HG03066 (cell line): ENCODE measurements around the gene TAPT1.
"Not testable (repeated sequence)": the region's sequence is repeated elsewhere in the genome, so short reads cannot be mapped to it uniquely, and the experiment has no call there.

ENCODE experiments used
- ATAC-seq: cut with Tn5 transposase; IDR thresholded peaks from one replicate; pipeline ENCODE4 v1.9.1; 2021; ENCODE audit warnings: low read depth; ENCODE audit not compliant: unreplicated experiment

The TAPT1 gene

GRCh38 chr4:16218950-16219349, 7.3 kb downstream of the TAPT1 start:
- ATAC-seq = no peak

- peak; percentile 64 for ATAC-seq
These were observed 8.8 kb downstream of the TAPT1 start for GRCh38 chr4:16217300-16218051.

- ATAC-seq = no peak
These were observed 13.2 kb downstream of the TAPT1 start for GRCh38 chr4:16213121-16213520.

- ATAC-seq = no peak
These were observed 14.0 kb downstream of the TAPT1 start for GRCh38 chr4:16212138-16212782.

DNA sequence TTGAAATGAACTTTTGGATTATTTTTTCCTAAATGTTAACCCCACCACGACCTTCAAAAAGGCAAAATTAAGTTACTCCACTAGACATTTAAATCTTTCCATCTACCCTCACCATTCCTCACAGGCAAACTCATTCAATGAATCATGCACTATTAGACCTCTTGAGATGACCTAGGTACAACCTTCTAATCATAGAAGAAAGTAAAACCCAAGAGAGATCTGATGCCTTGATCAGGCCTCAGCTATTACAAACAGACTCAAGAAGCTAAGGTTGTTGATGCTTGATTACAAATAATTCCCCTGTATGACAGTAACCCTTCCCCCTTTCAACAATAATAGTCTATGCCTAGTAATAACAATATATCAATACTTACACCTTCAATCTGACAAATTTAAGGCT, 18.9 kb downstream of the TAPT1 start:
- no peak for ATAC-seq

- ATAC-seq = no peak
These were observed 19.4 kb downstream of the TAPT1 start for GRCh38 chr4:16206848-16207247.

GRCh38 chr4:16206301-16206700, 20.0 kb downstream of the TAPT1 start:
- no peak for ATAC-seq

GRCh38 chr4:16205298-16206164, 20.7 kb downstream of the TAPT1 start:
- peak; percentile 93 for ATAC-seq

DNA sequence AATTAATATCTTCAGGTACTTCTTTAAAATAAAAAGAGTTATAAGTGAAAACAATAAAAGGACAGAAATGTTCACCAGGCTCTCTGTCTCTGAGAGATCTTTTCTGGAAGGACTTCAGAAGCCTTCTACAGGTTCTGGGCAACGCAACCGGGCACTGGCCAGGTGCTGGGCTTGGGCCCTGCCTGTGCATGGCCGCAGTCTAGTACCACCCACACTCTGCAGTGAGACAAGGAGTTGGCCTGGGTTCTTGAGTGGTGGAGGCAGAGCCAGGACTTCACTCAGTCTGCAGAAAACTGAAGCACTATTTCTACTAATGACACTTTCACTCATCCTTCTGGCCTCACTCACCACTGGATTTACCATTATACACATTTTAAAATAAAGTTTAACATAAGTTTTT, 21.8 kb downstream of the TAPT1 start:
- no peak for ATAC-seq

GRCh38 chr4:16203083-16203482, 23.2 kb downstream of the TAPT1 start:
- no peak for ATAC-seq

- ATAC-seq = no peak
These were observed 23.7 kb downstream of the TAPT1 start for GRCh38 chr4:16202598-16202997.

DNA sequence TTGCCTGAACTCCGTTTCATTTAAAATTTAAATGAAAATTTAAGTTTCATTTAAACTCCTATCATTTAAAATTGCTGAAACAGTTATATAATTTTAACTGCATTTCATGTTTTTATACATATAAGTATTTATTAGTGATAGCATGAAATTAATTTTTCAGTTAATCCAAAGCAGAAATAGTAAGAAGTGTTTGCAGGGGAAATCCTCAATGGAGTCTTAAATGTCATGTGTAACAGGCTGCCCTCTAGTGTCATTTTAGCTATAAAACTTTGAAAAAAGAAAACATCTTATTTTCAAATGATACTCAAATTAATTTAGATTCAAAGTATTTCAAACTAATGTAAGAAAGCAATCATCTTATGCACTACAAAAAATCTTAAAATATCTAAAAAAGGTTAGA, 27.2 kb downstream of the TAPT1 start:
- no peak for ATAC-seq

- no peak for ATAC-seq
These were observed 28.2 kb downstream of the TAPT1 start for GRCh38 chr4:16197876-16198665.

- ATAC-seq = no peak
These were observed 29.5 kb downstream of the TAPT1 start for GRCh38 chr4:16196482-16197393.

GRCh38 chr4:16195209-16195608, 31.1 kb downstream of the TAPT1 start:
- ATAC-seq = no peak

DNA sequence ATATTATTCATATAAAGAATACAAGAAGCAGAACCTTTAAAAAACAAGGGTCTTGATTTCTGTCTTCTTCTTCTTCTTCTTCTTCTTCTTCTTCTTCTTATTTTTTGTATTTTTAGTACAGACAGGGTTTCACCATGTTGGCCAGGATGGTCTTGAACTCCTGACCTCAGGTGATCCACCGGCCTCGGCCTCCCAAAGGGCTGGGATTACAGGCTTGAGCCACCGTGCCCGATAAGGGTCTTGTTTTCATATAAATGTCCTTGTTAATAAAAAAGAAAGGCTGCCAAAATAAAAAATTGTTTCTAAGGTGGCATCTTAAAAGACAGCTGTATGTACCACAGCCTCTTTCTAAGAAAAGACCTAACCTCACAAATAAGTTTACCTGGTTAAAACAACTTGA, 31.5 kb downstream of the TAPT1 start:
- not testable (repeated sequence) for ATAC-seq

DNA sequence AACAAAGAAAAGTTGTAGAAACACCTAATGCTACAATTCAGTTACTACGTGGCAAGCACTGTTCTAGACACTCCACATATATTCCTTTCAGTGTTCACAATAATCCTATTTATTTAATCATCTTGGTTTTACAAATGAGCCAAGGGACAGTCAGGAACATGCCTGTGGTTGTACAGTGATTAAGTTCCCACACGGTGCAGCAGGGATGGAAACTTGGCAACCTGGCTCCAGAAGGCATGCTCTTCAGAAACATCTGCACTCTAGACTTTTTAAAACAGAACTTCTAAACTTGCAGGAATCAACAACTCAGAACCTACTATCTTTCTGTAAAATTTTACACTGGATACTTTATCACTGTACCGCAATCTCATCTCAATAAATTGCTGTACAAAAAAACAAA, 32.1 kb downstream of the TAPT1 start:
- no peak for ATAC-seq

DNA sequence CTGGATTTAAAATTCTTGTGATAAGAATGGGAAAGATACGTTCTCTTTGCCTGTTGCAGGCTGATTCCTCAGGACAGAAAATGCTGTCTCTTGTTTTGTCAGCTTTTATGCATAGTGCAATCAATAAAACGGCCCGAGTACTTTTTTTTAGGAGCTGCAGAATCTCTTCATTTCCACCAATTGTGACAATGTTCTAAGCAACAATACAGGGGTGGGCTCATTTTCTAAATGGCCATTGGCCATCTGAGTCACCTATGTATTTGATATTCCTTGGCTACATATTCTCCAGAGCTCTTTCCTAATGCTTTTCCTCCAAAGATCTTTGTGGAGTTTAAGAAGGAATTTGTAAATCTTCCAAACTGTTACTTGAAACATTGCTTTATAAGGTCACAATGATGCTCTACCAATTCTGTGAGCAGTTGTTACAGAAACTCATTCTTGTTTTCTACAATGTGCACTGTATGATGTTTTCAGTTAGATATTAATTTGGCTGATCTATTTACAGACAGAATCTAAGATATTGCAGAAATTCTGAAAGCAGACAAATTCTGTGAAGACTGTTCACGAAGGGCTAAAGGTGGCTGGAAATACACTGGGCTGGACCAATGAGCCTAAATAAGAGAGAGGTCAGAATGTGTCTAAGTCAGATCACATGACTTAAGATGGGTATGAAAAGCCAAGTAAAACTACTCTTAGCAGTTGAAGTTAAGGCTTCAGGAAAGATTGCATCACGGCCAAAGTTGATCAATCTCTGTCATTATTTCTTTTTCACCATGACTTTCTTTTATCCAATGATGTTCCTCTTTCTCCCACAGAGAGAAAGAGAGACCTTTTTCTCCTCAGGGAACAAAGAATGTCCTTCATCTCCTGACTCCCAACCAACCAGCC, 33.4 kb downstream of the TAPT1 start:
- no peak for ATAC-seq

GRCh38 chr4:16192057-16192456, 34.2 kb downstream of the TAPT1 start:
- no peak for ATAC-seq
